Measurements from ENCODE around the gene IRF2BPL. TPM values are rescaled to one million over a fixed set of nuclear protein-coding genes. Genes with fewer than 3 reads are reported as not detected.

The IRF2BPL gene
- total and polyA plus RNA-seq, 2 donors from 2014 or later = 15.7 to 97.1 TPM

- TF ChIP-seq CTCF (IDR thresholded peaks at IDR 0.05; ENCODE audit: borderline replicate concordance, extremely low read depth, insufficient read depth) = no peak
- FAIRE-seq (no peak), DNase-seq (peak in 3 of 5 donors; percentile 53 to 93 (median 69))
- H3K36me3 ChIP-seq (ENCODE audit: control insufficient read depth in 2 of 3, insufficient read depth in 3 of 3, low read length in 3 of 3) = no peaks in the 10 kb centered on the region
- intact Hi-C loops (cut with DNase I) = no loop called here
- H3K4me3 ChIP-seq (ENCODE audit: low read length in 3 of 3) = no peak overlapping the region
- H3K4me1 ChIP-seq (ENCODE audit: control insufficient read depth in 2 of 3, insufficient read depth in 2 of 3, low read depth in 1 of 3, low read length in 3 of 3) = peaks cover 0 to 4% (median 0%) of the 10 kb centered on the region in 3 donors
- H3K9me3 ChIP-seq (ENCODE audit: control insufficient read depth in 2 of 3, insufficient read depth in 1 of 3, low read length in 3 of 3) = no peaks in the 10 kb centered on the region
- no peaks in the 10 kb centered on the region for H3K27me3 ChIP-seq (ENCODE audit: control insufficient read depth, insufficient read depth, low read length)
- no peak overlapping the region for H3K27ac ChIP-seq (ENCODE audit: low read depth in 2 of 2, low read length in 2 of 2)
- H3K9ac ChIP-seq (ENCODE audit: low read length in 3 of 3) = no peak overlapping the region
These were observed 52.7 kb downstream of the IRF2BPL start for GRCh38 chr14:76975812-76976211.

DNA sequence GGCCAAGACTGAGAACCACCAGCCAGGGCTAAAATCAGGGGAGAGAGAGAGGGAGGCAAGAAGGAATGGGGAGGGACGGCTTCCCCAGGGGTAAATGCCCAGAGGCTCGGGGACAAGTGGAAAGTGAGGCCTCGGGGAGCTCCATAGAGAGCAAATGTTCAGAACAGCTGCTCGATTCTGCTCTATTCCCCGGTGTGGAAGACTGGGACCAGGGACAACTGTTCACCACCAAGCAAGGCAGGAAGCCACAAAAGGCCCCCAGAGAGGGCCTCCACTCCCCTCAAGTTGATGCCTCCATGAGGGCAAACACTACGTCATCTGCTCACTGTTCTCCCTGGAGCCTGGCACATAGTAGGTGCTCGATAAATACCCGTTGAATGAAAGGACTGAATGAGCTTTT, 53.5 kb downstream of the IRF2BPL start:
- Histone ChIP-seq H3K4me1 (ENCODE audit: control insufficient read depth in 2 of 3, insufficient read depth in 2 of 3, low read depth in 1 of 3, low read length in 3 of 3) (peaks cover 0 to 4% (median 0%) of the 10 kb centered on the region in 3 donors), H3K27me3 (ENCODE audit: control insufficient read depth, insufficient read depth, low read length) (no peaks in the 10 kb centered on the region), H3K36me3 (ENCODE audit: control insufficient read depth in 2 of 3, insufficient read depth in 3 of 3, low read length in 3 of 3) (no peaks in the 10 kb centered on the region), H3K27ac (ENCODE audit: low read depth in 2 of 2, low read length in 2 of 2) (no peak overlapping the region), H3K9ac (ENCODE audit: low read length in 3 of 3) (no peak overlapping the region), H3K4me3 (ENCODE audit: low read length in 3 of 3) (no peak overlapping the region), H3K9me3 (ENCODE audit: control insufficient read depth in 2 of 3, insufficient read depth in 1 of 3, low read length in 3 of 3) (no peaks in the 10 kb centered on the region)
- intact Hi-C loops (cut with DNase I) = no loop called here
- no peak for TF ChIP-seq CTCF (IDR thresholded peaks at IDR 0.05; ENCODE audit: borderline replicate concordance, extremely low read depth, insufficient read depth)
- DNase-seq = no peak
- no peak for FAIRE-seq

Other genes with a start within 250 kb of the IRF2BPL start
- gene ANGEL1, start 215.8 kb downstream of the IRF2BPL start, total RNA-seq = 21.5 TPM
- gene ANGEL1, start 215.8 kb downstream of the IRF2BPL start, polyA plus RNA-seq (ENCODE audit: insufficient read depth, low read depth, low replicate concordance) = 6.3 TPM
- gene LRRC74A, start 202.3 kb downstream of the IRF2BPL start, total RNA-seq = not detected
- not detected for gene LRRC74A, start 202.3 kb downstream of the IRF2BPL start, polyA plus RNA-seq (ENCODE audit: insufficient read depth, low read depth, low replicate concordance)
- gene CIPC, start 69.5 kb upstream of the IRF2BPL start, total RNA-seq = 23.5 TPM
- 12.8 TPM for gene CIPC, start 69.5 kb upstream of the IRF2BPL start, polyA plus RNA-seq (ENCODE audit: insufficient read depth, low read depth, low replicate concordance)
- gene ZDHHC22, start 113.1 kb upstream of the IRF2BPL start, total RNA-seq = not detected
- gene ZDHHC22, start 113.1 kb upstream of the IRF2BPL start, polyA plus RNA-seq (ENCODE audit: insufficient read depth, low read depth, low replicate concordance) = not detected
- 1.9 TPM for gene TMEM63C, start 153.1 kb upstream of the IRF2BPL start, total RNA-seq
- 0.84 TPM for gene TMEM63C, start 153.1 kb upstream of the IRF2BPL start, polyA plus RNA-seq (ENCODE audit: insufficient read depth, low read depth, low replicate concordance)
- not detected for gene NGB, start 242.5 kb upstream of the IRF2BPL start, total RNA-seq
- not detected for gene NGB, start 242.5 kb upstream of the IRF2BPL start, polyA plus RNA-seq (ENCODE audit: insufficient read depth, low read depth, low replicate concordance)

Data from kidney (tissue), 14 donors.